ENCODE measurements around the gene ODF2.
"Not testable (repeated sequence)": the region's sequence is repeated elsewhere in the genome, so short reads cannot be mapped to it uniquely, and the experiment has no call there.

ODF2 gene

GRCh38 chr9:128505906-128506305 lies 50.1 kb downstream of the ODF2 start:
- ATAC-seq = not testable (repeated sequence)

GRCh38 chr9:128512820-128513219 lies 57.0 kb downstream of the ODF2 start:
- Mint-ChIP-seq H3K36me3 (ENCODE audit: low read depth) (peaks cover 33% of the 10 kb centered on the region), H3K4me1 (peaks cover 12% of the 10 kb centered on the region)

More at GRCh38 chr9:128505906-128506305, 50.1 kb downstream of the ODF2 start:
- H3K27me3 Mint-ChIP-seq, H3K9me3 Mint-ChIP-seq, H3K27ac Mint-ChIP-seq, DNase-seq: not testable (repeated sequence)
- H3K36me3 Mint-ChIP-seq (ENCODE audit: low read depth) = peaks cover 11% of the 10 kb centered on the region
- H3K4me1 Mint-ChIP-seq = peaks cover 21% of the 10 kb centered on the region
- H3K4me3 Mint-ChIP-seq = peak overlapping the region; percentile 99

GRCh38 chr9:128521956-128522355 lies 66.2 kb downstream of the ODF2 start:
- H3K27ac Mint-ChIP-seq = no peak overlapping the region

More at GRCh38 chr9:128512820-128513219, 57.0 kb downstream of the ODF2 start:
- no peak for ATAC-seq
- Mint-ChIP-seq H3K27me3 (no peaks in the 10 kb centered on the region), H3K27ac (no peak overlapping the region), H3K9me3 (no peaks in the 10 kb centered on the region), H3K4me3 (no peak overlapping the region)
- no peak for DNase-seq

GRCh38 chr9:128523199-128523925 lies 67.6 kb downstream of the ODF2 start:
- Mint-ChIP-seq H3K27me3 (no peaks in the 10 kb centered on the region), H3K4me1 (no peaks in the 10 kb centered on the region), H3K27ac (no peak overlapping the region), H3K4me3 (no peak overlapping the region), H3K36me3 (ENCODE audit: low read depth) (peaks cover 49% of the 10 kb centered on the region), H3K9me3 (no peaks in the 10 kb centered on the region)
- DNase-seq = no peak
- ATAC-seq = no peak

More at GRCh38 chr9:128521956-128522355, 66.2 kb downstream of the ODF2 start:
- Mint-ChIP-seq H3K27me3 (no peaks in the 10 kb centered on the region), H3K4me3 (no peak overlapping the region), H3K36me3 (ENCODE audit: low read depth) (peaks cover 53% of the 10 kb centered on the region), H3K4me1 (no peaks in the 10 kb centered on the region), H3K9me3 (no peaks in the 10 kb centered on the region)
- DNase-seq (no peak), ATAC-seq (no peak)

GRCh38 chr9:128526720-128527119 lies 70.9 kb downstream of the ODF2 start:
- DNase-seq = no peak
- Mint-ChIP-seq H3K9me3 (no peaks in the 10 kb centered on the region), H3K27me3 (no peaks in the 10 kb centered on the region), H3K4me3 (no peak overlapping the region), H3K27ac (no peak overlapping the region), H3K36me3 (ENCODE audit: low read depth) (peaks cover 42% of the 10 kb centered on the region), H3K4me1 (no peaks in the 10 kb centered on the region)
- ATAC-seq = no peak

GRCh38 chr9:128528445-128529160 lies 72.8 kb downstream of the ODF2 start:
- no peak overlapping the region for H3K27ac Mint-ChIP-seq
- H3K36me3 Mint-ChIP-seq (ENCODE audit: low read depth) = peaks cover 39% of the 10 kb centered on the region
- H3K9me3 Mint-ChIP-seq = no peaks in the 10 kb centered on the region
- H3K4me3 Mint-ChIP-seq = no peak overlapping the region
- DNase-seq = no peak
- no peaks in the 10 kb centered on the region for H3K27me3 Mint-ChIP-seq
- no peaks in the 10 kb centered on the region for H3K4me1 Mint-ChIP-seq
- no peak for ATAC-seq

GRCh38 chr9:128529191-128529590 lies 73.4 kb downstream of the ODF2 start:
- Mint-ChIP-seq H3K4me1 (no peaks in the 10 kb centered on the region), H3K4me3 (no peak overlapping the region), H3K36me3 (ENCODE audit: low read depth) (peaks cover 40% of the 10 kb centered on the region), H3K27ac (peak overlapping the region; percentile 23), H3K9me3 (no peaks in the 10 kb centered on the region), H3K27me3 (no peaks in the 10 kb centered on the region)
- no peak for ATAC-seq
- no peak for DNase-seq

- Mint-ChIP-seq H3K4me1 (no peaks in the 10 kb centered on the region), H3K36me3 (ENCODE audit: low read depth) (peaks cover 36% of the 10 kb centered on the region), H3K27me3 (no peaks in the 10 kb centered on the region), H3K4me3 (no peak overlapping the region), H3K27ac (no peak overlapping the region), H3K9me3 (no peaks in the 10 kb centered on the region)
- no peak for ATAC-seq
- no peak for DNase-seq
Observed at GRCh38 chr9:128532581-128532980, 76.8 kb downstream of the ODF2 start.

GRCh38 chr9:128540634-128541360 lies 85.0 kb downstream of the ODF2 start:
- no peaks in the 10 kb centered on the region for H3K9me3 Mint-ChIP-seq
- H3K27me3 Mint-ChIP-seq = no peaks in the 10 kb centered on the region
- ATAC-seq (no peak), DNase-seq (no peak)
- H3K27ac Mint-ChIP-seq = no peak overlapping the region
- H3K4me1 Mint-ChIP-seq = peaks cover 4% of the 10 kb centered on the region
- peaks cover 44% of the 10 kb centered on the region for H3K36me3 Mint-ChIP-seq (ENCODE audit: low read depth)
- no peak overlapping the region for H3K4me3 Mint-ChIP-seq

- peaks cover 5% of the 10 kb centered on the region for H3K36me3 Mint-ChIP-seq (ENCODE audit: low read depth)
- H3K4me3 Mint-ChIP-seq = no peak overlapping the region
- peaks cover 25% of the 10 kb centered on the region for H3K4me1 Mint-ChIP-seq
- no peak overlapping the region for H3K27ac Mint-ChIP-seq
- no peaks in the 10 kb centered on the region for H3K27me3 Mint-ChIP-seq
- ATAC-seq (no peak), DNase-seq (no peak)
- H3K9me3 Mint-ChIP-seq = no peaks in the 10 kb centered on the region
Observed at GRCh38 chr9:128546504-128546903, 90.7 kb downstream of the ODF2 start.

GRCh38 chr9:128548876-128549275 lies 93.1 kb downstream of the ODF2 start:
- H3K36me3 Mint-ChIP-seq (ENCODE audit: low read depth) = no peaks in the 10 kb centered on the region
- no peaks in the 10 kb centered on the region for H3K27me3 Mint-ChIP-seq
- no peaks in the 10 kb centered on the region for H3K9me3 Mint-ChIP-seq
- H3K27ac Mint-ChIP-seq = no peak overlapping the region
- no peak for ATAC-seq
- no peak for DNase-seq
- peaks cover 31% of the 10 kb centered on the region for H3K4me1 Mint-ChIP-seq
- no peak overlapping the region for H3K4me3 Mint-ChIP-seq

- no peaks in the 10 kb centered on the region for H3K9me3 Mint-ChIP-seq
- DNase-seq = peak; percentile 35
- peaks cover 31% of the 10 kb centered on the region for H3K4me1 Mint-ChIP-seq
- ATAC-seq = peak; percentile 41
- H3K27ac Mint-ChIP-seq = peak overlapping the region; percentile 30
- H3K36me3 Mint-ChIP-seq (ENCODE audit: low read depth) = no peaks in the 10 kb centered on the region
- H3K27me3 Mint-ChIP-seq = no peaks in the 10 kb centered on the region
- peak overlapping the region; percentile 25 for H3K4me3 Mint-ChIP-seq
Observed at GRCh38 chr9:128550226-128550625, 94.4 kb downstream of the ODF2 start.

All from activated naive CD8-positive, alpha-beta T cell treated with anti-CD3 and anti-CD28 coated beads, Interleukin-2, amount 50 U/mL, for 24 hours (primary cell).